Tibial nerve (tissue), 3 donors: ENCODE results near the gene PLD5.

Experiments used
- POLR2A ChIP-seq, 2 donors: fragments of 450-650 bp; IDR thresholded peaks; one replicate each; pipeline ENCODE4 v1.6.1; 2017; ENCODE audit warnings: antibody characterized with exemption in 2 of 2, mild to moderate bottlenecking in 2 of 2, moderate library complexity in 2 of 2
- TF ChIP-seq, protein P1 (sequence below), 5 experiments: fragments of 200-600 bp in 3 of 5; fragments of 450-650 bp in 2 of 5; sonication (generic) in 3 of 5; IDR thresholded peaks; one replicate each; pipeline ENCODE4 v1.5.1; 2016 to 2019; ENCODE audit warnings: antibody characterized with exemption in 5 of 5, mild to moderate bottlenecking in 3 of 5, moderate library complexity in 2 of 5

DNA sequence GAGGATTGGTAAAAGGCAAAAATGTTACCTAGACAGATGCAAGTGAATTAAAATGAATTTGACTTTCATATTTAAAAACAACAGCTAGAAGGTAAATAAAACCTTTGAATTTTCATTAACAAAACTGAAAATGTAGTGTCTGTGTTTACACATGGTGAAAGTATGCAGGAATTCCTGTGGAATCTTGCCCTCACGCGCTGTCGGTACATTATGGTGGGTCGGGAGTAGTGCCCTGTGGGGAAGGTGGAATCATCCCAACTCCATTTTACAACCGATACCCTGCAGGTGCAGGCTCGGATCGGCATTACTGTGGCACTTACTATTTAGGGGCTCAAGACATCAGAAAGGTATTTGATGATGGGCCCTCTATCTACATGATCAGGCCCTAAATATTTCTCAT is 328.4 kb downstream of the PLD5 start:
- TF ChIP-seq, protein P1, sequence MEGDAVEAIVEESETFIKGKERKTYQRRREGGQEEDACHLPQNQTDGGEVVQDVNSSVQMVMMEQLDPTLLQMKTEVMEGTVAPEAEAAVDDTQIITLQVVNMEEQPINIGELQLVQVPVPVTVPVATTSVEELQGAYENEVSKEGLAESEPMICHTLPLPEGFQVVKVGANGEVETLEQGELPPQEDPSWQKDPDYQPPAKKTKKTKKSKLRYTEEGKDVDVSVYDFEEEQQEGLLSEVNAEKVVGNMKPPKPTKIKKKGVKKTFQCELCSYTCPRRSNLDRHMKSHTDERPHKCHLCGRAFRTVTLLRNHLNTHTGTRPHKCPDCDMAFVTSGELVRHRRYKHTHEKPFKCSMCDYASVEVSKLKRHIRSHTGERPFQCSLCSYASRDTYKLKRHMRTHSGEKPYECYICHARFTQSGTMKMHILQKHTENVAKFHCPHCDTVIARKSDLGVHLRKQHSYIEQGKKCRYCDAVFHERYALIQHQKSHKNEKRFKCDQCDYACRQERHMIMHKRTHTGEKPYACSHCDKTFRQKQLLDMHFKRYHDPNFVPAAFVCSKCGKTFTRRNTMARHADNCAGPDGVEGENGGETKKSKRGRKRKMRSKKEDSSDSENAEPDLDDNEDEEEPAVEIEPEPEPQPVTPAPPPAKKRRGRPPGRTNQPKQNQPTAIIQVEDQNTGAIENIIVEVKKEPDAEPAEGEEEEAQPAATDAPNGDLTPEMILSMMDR (IDR thresholded peaks at IDR 0.05): no peak
- no peak for TF ChIP-seq POLR2A (IDR thresholded peaks at IDR 0.05)
